HG02938 (cell line): ENCODE measurements around the gene HS3ST3B1.

Experiments used
- ATAC-seq: cut with Tn5 transposase; IDR thresholded peaks from one replicate; pipeline ENCODE4 v1.9.1; 2021; ENCODE audit warnings: mild to moderate bottlenecking, moderate library complexity; ENCODE audit not compliant: unreplicated experiment

Gene HS3ST3B1

GRCh38 chr17:14352136-14352535, 51.3 kb downstream of the HS3ST3B1 start:
- no peak for ATAC-seq

- no peak for ATAC-seq
Observed at GRCh38 chr17:14353861-14354474, 53.1 kb downstream of the HS3ST3B1 start.

- ATAC-seq, result no peak
Observed at GRCh38 chr17:14354807-14355206, 53.9 kb downstream of the HS3ST3B1 start.

GRCh38 chr17:14355556-14355955, 54.7 kb downstream of the HS3ST3B1 start:
- no peak for ATAC-seq

GRCh38 chr17:14359163-14360020, 58.5 kb downstream of the HS3ST3B1 start:
- peak; percentile 94 for ATAC-seq

- no peak for ATAC-seq
Observed at GRCh38 chr17:14360856-14361255, 60.0 kb downstream of the HS3ST3B1 start.

- no peak for ATAC-seq
Observed at GRCh38 chr17:14361470-14361869, 60.6 kb downstream of the HS3ST3B1 start.

- no peak for ATAC-seq
Observed at GRCh38 chr17:14361945-14362508, 61.1 kb downstream of the HS3ST3B1 start.

GRCh38 chr17:14366199-14366598, 65.3 kb downstream of the HS3ST3B1 start:
- ATAC-seq, result no peak

GRCh38 chr17:14372461-14372860, 71.6 kb downstream of the HS3ST3B1 start:
- no peak for ATAC-seq

GRCh38 chr17:14372905-14373613, 72.2 kb downstream of the HS3ST3B1 start:
- no peak for ATAC-seq

- ATAC-seq, result no peak
Observed at GRCh38 chr17:14373614-14374259, 72.9 kb downstream of the HS3ST3B1 start.

- no peak for ATAC-seq
Observed at GRCh38 chr17:14374268-14374667, 73.4 kb downstream of the HS3ST3B1 start.

GRCh38 chr17:14376666-14377065, 75.8 kb downstream of the HS3ST3B1 start:
- no peak for ATAC-seq

- ATAC-seq, result no peak
Observed at GRCh38 chr17:14381606-14382005, 80.7 kb downstream of the HS3ST3B1 start.

GRCh38 chr17:14387036-14387435, 86.2 kb downstream of the HS3ST3B1 start:
- ATAC-seq, result no peak

GRCh38 chr17:14389681-14390080, 88.8 kb downstream of the HS3ST3B1 start:
- ATAC-seq, result no peak

- no peak for ATAC-seq
Observed at GRCh38 chr17:14393723-14394122, 92.8 kb downstream of the HS3ST3B1 start.

- no peak for ATAC-seq
Observed at GRCh38 chr17:14395255-14395654, 94.4 kb downstream of the HS3ST3B1 start.

GRCh38 chr17:14396547-14396946, 95.7 kb downstream of the HS3ST3B1 start:
- no peak for ATAC-seq

GRCh38 chr17:14398766-14399165, 97.9 kb downstream of the HS3ST3B1 start:
- ATAC-seq, result no peak
